ENCODE data around the gene TEX12. TPM values are rescaled to one million over a fixed set of nuclear protein-coding genes. Genes with fewer than 3 reads are reported as not detected.
A peak's percentile ranks its signal among the peaks of the same experiment; 100 is the strongest.
"Not testable (repeated sequence)": the region's sequence is repeated elsewhere in the genome, so short reads cannot be mapped to it uniquely, and the experiment has no call there.

TEX12 gene
- total RNA-seq, 1 donor from 2014 or later, result not detected

DNA sequence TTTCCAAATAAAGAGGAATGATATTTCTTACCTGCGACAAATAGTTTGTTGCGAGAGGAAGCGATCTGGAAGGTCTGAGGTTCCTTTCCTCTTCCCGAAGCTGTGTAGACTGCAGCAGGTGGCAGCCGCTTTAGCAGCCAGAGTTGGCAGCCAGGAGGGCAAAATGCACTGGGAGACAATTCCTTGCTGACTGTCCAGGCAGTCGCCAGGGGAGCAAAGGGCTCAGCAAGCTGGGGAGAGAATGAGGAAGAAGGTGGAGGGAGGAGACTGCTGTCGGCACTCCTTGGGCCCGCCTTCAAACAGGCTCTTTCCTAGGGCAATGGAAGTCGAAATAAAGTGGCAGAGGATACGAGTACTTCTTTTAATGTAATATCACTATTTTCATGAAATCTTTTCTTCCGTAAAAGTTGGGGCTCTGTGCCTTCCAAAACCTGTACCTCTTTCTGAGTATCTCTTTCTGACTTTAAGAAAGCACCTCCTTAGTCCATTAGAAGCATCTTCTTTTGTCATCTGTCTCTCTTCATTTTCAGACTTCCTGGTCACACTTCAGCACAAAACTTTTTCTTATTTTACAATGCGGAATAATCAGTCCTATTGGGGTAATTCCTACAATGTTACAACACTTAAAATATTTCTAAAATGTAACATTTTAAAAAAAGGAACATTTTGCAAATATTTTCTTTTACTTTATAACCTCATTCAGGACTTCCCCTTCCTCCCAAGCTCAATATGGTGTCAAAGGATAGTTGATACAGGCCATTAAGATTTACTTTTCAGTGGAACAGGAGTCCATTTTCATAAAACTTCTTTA lies 3.1 kb upstream of the TEX12 start, which contains the start of gene IL18:
IL18 (minus strand) TSS at position 220 of the 811 bp plus-strand sequence. CDS start 9,041 bp downstream, outside the sequence.
- DNase-seq (ENCODE audit: low read depth in 2 of 2), result peak in 1 of 2 donors; percentile 7

DNA sequence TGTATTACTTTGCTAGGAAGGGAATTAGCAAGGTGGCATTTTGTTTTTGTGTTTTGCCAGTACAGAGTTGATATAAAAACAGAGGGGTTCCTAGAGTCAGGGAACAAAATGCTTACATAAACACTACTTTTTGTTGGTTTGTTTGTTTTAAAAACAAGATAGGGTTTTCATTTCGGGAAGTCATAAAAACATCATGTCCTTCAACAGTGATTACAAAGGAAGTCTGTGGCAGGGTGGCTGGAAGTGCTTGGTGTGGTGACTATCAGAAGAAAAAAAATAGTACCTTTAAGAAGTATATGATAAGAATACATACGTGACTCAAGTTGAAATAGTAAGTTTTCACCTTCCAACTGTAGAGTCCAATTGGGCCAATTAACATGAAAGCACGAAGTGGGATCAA lies 2.1 kb upstream of the TEX12 start:
- DNase-seq (ENCODE audit: low read depth in 2 of 2), result peak; percentile 13 to 15

DNA sequence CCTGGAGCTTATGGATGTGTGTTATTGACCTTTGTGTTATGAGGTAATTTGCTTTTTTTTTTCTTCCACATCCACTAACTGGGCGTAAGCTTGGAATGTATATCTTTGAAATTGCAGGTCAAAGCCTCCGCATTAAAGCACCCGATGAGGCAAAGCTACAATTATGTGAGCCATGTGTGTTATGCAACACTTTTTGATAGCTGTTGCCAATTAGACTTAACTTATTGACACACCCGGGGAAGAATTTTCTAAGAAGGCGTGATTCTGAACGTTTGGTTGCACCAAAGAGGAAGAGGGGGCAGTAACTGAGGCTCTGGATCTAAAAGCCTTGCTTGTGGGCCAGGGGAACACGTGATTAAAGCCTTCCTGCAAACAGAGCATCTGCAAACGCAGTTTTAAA lies 610 bp upstream of the TEX12 start:
- DNase-seq (ENCODE audit: low read depth in 2 of 2), result no peak

DNA sequence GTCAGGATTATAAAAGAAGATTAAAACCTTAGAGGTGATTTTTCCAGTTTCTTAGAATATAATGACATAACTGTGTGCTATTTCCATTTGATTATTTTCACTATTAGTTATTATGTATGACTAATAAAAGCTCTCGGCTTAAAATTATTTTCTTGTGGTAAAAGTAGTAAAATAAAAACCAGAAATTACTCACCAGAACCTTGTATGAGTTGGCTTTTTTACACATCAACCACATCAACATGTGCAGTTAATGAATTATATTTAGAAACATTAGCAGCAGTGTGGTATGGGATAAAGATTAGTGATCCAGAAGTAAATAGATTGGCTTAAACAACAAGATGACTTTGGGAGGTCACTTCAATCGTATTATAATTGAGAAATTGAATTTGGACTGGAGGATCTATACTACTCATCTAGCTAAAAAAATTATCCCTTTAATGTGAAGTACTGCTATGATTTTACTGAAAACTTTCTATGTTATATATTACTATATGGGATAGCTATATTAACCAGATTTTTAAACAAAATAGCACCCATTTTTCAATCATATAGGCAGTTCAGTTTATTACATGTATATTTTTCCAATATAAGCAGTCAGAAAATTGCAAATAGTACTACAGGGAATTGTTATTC lies 5.3 kb downstream of the TEX12 start:
- DNase-seq (ENCODE audit: low read depth in 2 of 2), result peak in 1 of 2 donors; percentile 7

DNA sequence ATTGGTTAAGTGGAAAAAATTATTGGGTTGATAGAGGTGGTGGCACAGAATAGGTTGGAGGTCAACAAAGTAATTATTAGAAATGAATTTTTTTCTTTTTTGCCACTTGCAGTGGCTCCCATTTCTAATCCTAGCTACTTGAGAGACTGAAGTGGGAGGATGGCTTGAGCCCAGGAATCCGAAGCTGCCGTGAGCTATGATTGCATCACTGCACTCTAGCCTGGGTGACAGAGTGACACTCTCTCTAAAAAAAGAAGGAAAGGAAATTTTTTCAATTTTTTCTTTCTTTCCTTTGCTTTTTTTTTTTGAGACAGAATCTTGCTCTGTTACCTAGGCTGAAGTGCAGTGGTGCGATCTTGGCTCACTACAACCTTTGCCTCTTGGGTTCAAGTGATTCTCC lies 6.0 kb downstream of the TEX12 start:
- DNase-seq (ENCODE audit: low read depth in 2 of 2), result no peak

DNA sequence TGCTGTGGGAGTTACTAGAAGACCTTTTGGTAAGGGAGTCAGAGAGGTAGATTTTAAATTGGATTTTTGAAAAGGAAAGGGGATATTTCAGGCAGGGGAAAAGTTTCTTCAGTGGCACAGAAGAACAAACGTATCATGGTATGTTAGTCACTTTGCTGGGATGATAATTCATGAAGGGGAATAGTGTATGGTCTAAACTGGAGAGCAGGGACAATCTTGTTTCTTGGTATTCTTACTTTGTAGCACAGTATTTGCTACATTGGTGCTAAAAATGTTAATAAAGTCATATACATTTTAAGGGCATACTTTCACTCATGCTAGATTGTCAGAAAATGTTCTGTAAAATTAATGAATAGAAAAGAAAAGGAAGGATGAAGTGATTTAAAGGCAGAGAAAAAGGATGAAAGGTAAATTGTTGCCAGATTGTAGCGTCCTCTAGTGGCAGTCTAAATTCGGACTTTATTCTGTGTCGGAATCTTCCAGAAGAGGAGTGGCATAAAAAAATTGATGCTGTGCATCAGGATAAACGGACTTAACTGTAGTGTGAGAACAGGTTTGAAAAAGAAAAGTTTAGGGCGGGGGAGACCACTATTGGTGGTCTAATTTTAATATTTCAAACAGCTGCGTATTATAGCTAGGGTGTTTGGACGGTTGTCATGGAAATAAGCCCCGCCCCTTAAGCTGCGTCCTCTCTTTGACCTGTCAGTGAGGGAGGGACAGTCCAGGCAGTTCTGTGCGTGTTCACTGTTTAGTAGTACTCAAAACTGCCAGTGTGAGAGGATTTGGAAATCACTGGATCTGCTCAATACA lies 7.8 kb downstream of the TEX12 start, which contains the start of gene BCO2:
BCO2 (plus strand) TSS at position 724 of the 810 bp plus-strand sequence. CDS start 90 bp downstream, outside the sequence.
- peak; percentile 79 to 89 for DNase-seq (ENCODE audit: low read depth in 2 of 2)

DNA sequence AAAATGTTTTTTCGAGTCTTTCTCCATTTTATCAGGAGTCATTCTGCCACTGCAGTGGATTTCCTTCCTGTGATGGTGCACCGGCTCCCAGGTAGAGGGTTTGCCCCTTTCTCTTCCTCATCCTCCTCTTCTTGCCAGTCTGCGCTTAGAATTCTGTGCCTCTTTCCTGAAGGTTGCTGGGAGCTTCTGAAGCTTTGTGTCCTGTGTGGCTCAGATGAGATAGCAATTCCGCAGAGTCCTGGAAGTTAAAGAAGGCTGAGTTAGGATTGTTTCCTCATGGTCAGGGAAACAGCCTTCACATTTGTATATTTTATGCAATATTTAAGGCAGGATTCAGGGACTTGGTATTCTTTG lies 8.4 kb downstream of the TEX12 start:
- no peak for DNase-seq (ENCODE audit: low read depth in 2 of 2)

DNA sequence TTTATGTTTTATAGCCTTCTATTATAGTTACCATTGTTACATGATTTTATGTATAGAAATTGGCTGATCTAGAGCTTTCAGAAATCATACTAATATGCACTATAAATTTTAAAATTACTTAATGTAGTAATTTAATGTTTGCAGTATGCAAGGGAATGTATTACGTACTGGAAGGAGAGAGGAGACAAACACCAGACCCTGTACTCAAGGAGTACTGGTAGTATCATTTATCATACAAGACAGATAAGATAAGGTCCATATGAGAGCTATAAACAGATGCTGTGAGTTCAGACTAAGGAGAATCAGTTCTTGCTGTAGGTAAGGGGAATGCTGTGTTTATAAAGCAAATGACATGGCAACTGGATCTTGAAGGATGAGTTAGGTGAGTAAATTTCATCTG lies 8.9 kb downstream of the TEX12 start:
- DNase-seq (ENCODE audit: low read depth in 2 of 2), result no peak

DNA sequence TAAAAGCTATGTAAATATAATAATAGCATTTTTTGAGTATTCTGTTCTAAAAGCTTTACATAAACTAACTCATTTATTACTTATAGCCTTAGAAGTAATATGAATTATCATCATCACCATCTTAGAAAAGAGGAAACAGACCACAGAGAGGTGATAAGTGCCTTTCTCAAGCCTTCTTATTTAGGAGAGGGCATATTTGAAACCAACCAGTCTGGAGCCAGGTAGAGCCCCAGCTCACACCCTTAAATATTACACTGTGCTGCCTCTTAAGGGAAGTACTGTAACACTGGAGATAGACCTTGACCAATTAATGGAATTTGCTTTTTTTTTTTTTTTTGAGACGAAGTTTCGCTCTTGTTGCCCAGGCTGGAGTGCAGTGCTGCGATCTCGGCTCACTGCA lies 10.4 kb downstream of the TEX12 start:
- DNase-seq (ENCODE audit: low read depth in 2 of 2), result no peak

DNA sequence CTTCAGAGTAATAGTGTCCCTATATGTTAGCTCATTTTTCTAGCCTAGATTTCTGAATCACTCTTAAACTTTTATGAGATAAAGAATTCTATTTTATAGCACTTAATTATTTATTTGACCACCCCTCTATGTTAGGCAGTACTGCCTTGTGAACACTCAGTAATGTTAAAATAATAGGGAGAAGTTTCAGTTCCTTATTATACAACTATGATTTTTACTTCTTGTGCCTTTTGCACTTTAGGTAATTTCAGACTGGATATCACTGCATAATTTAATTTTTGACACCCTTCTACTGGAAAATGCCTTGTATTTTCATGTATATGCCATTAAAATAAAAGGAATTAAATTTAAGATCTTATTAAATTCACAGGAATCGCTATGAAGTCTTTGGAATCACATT lies 11.3 kb downstream of the TEX12 start:
- DNase-seq (ENCODE audit: low read depth in 2 of 2), result no peak

DNA sequence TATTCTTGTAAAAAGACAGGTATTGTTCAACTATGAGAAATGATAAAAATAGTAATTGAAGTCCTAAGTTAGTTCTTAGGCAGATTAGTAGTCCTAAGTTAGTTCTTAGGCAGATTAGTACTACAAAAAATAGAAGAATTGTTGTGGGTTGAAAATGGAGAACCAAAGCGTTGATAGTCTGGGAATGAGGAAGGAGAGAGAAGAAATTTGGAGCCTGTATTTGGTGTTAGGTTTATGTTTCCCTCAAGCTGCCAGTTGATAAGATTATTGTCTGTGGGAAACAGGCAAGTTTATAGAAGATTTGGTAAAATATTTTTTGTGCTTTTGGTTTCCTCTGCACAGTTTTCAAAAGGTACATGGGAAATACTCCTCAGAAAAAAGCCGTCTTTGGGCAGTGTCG lies 11.8 kb downstream of the TEX12 start:
- DNase-seq (ENCODE audit: low read depth in 2 of 2), result no peak

DNA sequence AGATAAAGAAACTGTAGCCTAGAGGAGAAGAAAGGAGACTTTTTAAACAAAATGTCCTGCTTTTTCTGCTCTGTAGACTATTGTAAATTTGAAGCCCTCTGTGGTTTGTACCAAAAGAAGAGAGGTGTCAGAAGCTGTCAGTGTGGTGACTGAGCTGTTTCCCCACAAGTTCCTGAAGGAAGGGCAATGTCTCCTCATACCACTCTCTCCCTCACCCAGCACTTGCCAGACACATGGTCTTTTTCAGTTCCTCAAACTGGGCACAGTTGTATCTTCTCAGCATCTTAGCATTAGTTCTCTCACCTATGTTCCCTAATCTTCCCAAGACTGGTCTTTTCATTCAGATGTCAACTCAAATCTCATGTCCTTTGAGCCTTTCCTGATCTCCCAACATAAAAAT lies 12.4 kb downstream of the TEX12 start:
- no peak for DNase-seq (ENCODE audit: low read depth in 2 of 2)

DNA sequence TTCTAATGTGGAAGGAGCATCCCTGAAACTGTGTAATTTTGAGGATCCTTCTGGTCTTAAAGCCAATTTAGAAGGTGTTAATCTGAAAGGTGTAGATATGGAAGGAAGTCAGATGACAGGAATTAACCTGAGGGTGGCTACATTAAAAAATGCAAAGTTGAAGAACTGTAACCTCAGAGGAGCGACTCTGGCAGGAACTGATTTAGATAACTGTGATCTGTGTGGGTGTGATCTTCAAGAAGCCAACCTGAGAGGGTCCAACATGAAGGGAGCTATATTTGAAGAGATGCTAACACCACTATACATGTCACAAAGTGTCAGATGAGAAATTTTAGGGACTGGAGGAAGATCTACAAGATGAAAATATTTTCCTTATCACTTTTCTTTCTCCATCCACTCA lies 15.7 kb downstream of the TEX12 start:
- no peak for DNase-seq (ENCODE audit: low read depth in 2 of 2)

DNA sequence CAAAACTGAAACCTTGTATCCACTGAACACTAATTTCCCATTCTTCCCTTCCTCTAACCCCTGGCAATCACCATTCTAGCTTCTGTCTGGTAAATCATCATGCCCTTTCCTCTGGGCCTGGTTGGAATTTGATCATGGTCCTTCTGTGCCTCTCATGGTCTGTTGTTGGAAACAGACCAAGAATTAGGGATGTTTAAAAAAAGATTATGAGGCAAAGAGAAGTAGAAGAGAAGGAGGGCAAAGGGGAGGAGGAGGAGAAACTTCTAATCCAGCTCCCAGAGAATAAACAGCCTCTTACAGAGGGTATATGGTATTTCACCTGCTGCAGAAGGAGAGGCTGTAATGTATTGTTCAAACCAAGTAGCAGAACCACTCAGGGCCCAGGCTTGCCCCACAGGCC lies 18.7 kb downstream of the TEX12 start:
- DNase-seq (ENCODE audit: low read depth in 2 of 2), result no peak

DNA sequence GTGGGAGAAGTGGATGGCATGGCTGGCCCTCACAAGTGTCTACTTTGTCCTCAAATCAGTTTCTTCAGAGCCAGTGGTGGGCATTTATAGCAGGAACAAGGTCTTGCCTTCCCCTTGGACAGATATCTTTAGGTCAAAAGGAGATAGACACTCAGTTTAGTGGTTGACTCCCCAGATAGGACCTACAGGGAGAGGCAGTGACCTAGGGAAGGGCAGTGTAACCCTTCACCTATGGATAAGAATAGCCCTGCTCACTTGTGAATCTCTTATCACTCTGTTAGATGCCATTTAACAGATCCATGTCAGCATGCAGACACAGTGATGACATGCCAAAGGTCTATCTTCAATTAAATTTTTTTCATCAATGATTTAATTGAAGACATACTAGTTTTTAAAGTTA lies 19.1 kb downstream of the TEX12 start:
- no peak for DNase-seq (ENCODE audit: low read depth in 2 of 2)

DNA sequence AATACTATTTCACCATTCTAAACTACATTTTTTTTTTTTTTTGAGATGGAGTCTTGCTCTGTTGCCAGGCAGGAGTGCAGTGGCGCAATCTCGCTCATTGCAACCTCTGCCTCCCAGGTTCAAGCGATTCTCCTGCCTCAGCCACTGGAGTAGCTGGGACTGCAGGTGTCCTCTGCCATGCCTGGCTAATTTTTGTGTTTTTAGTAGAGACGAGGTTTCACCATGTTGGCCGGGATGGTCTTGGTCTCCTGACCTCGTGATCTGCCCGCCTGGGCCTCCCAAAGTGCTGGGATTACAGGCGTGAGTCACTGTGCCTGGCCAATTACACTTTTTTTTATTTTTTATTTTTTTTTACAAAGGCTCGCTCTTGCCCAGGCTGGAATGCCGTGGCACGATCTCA lies 27.9 kb downstream of the TEX12 start:
- DNase-seq (ENCODE audit: low read depth in 2 of 2), result not testable (repeated sequence)

DNA sequence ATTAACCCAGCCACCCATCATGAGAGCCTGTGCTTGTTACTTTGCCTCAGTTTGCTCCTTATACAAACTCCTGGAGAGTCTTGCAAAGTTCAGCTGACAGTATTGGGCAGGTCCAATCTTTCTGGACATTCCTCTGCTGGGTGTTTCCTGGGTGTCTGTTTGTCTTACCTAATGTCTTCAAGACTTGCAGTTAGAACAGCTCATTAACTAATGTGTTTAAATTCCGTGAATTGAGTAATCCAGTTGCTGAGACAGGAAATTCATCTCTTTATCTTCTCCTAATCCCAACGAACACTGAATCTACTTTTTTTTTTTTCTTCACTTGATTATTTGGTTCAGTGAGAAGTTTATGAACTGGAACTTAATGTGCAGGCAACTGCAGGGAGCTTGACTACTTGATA lies 28.8 kb downstream of the TEX12 start:
- no peak for DNase-seq (ENCODE audit: low read depth in 2 of 2)

DNA sequence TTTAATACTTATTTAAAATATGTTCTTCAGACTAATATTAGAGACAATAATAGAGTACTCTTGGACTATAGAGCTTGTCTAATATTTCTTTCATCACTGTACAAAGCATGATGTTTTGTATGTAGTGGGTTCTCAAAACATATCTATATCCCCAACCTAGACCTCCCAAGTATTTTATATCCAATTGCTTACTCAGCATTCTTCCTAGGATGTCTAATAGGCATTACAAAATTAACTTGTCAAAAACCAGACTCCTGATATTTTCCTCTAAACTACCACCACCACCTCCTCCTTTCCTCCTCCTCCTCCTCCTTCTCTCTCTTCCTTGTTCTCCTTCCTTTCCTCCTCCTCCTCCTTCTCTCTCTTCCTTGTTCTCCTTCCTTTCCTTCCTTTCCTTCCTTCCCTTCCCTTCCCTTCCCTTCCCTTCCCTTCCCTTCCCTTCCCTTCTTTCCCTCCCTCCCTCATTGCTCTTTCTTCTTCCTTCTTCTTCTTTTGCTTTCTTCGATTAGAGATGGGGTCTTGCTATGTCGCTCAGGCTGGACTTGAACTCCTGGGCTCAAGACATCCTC lies 29.4 kb downstream of the TEX12 start:
- no peak for DNase-seq (ENCODE audit: low read depth in 2 of 2)

DNA sequence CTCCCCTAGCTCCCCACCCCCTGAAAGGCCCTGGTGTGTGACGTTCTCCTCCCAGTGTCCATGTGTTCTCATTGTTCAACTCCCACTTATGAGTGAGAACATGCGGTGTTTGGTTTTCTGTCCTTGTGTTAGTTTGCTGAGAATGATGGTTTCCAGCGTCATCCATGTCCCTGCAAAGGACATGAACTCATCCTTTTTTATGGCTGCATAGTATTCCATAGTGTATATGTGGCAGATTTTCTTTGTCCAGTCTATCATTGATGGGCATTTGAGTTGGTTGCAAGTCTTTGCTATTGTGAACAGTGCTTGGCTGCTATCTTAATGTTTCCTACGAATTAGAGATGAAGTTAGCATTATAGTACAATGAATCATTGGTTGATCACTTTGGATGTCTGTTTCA lies 31.9 kb downstream of the TEX12 start:
- DNase-seq (ENCODE audit: low read depth in 2 of 2), result not testable (repeated sequence)

DNA sequence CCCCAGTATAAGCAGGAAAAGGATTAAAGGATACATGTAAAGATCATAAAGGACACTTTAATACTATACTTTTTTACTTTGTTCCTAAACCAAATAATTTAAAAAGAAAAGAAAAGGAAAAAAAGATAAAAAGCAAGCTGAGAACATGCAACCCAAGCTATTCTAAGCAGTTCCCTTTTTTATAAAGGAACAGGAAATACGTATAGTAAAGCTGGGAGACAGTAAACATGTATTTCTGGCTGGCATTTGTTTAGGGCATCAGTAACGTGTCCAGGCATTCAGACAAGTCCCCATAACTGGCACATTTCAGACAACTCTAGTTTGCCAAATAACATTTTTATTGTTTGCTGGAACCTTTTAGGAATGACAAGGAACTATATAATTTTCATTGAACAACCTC lies 33.1 kb downstream of the TEX12 start:
- DNase-seq (ENCODE audit: low read depth in 2 of 2), result no peak

DNA sequence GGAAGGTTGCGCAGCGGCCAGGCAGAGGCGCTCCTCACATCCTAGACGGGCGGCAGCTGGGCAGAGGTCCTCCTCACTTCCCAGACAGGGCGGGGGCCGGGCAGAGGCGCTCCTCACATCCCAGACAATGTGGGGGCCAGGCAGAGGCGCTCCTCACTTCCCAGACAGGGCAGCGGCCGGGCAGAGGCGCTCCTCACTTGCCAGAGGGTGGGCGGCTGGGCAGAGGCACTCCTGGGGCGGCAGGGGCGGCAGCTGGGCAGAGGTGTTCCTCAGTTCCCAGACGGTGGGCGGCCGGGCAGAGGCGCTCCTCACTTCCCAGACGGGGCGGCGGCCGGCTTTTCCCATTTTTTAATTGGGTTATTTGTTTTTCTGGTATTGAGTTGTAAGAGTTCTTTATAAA lies 38.9 kb downstream of the TEX12 start:
- no peak for DNase-seq (ENCODE audit: low read depth in 2 of 2)

DNA sequence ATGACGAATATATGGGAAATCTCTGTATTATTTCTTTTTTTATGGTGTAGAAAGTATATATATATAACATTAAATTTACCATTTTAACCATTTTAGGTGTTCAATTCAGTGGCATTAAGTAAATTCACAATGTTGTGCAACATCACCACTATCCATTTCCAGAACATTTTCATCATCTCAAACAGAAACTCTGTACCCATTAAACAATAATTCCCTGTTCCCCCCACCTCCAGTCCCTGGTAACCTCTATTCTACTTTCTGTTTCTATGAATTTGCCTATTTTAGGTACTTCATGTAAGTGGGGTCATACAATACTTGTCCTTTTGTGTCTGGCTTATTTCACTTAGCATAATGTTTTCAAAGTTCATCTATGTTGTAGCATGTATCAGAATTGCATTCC lies 43.7 kb downstream of the TEX12 start:
- DNase-seq (ENCODE audit: low read depth in 2 of 2), result no peak

All from lung microvascular endothelial cell (primary cell).